ENCODE data around the gene RANBP17. TPM values are rescaled to one million over a fixed set of nuclear protein-coding genes. Genes with fewer than 3 reads are reported as not detected.

The RANBP17 gene
- total and polyA plus RNA-seq, 12 donors: 5.5 to 119 (median 22.2) TPM

GRCh38 chr5:170937072-170937471, 75.3 kb downstream of the RANBP17 start:
- TF ChIP-seq POLR2A (IDR thresholded peaks at IDR 0.05): no peak
- TF ChIP-seq CTCF (IDR thresholded peaks at IDR 0.05): no peak
- DNase-seq: no peak
- H3K4me3 ChIP-seq: no peak overlapping the region
- no peak overlapping the region for H3K27ac ChIP-seq
- intact Hi-C loops (cut with DNase I): no loop called here
- H3K9me3 ChIP-seq (replicated peaks in 1 of 3): no peaks in the 10 kb centered on the region
- no peaks in the 10 kb centered on the region for H3K36me3 ChIP-seq (replicated peaks in 1 of 2)
- no peaks in the 10 kb centered on the region for H3K27me3 ChIP-seq
- H3K4me1 ChIP-seq (replicated peaks in 1 of 2): no peaks in the 10 kb centered on the region

- Histone ChIP-seq H3K27me3 (no peaks in the 10 kb centered on the region), H3K36me3 (replicated peaks in 1 of 2) (no peaks in the 10 kb centered on the region), H3K27ac (no peak overlapping the region), H3K4me3 (no peak overlapping the region), H3K9me3 (replicated peaks in 1 of 3) (no peaks in the 10 kb centered on the region), H3K4me1 (replicated peaks in 1 of 2) (no peaks in the 10 kb centered on the region)
- 76 to 95% (median 82%) methylated on average over 5 of the region's 5 CpGs for WGBS, 4 donors
- intact Hi-C loops (cut with DNase I): no loop called here
- no peak for TF ChIP-seq CTCF (IDR thresholded peaks at IDR 0.05)
- TF ChIP-seq POLR2A (IDR thresholded peaks at IDR 0.05): no peak
- no peak for DNase-seq
Measured at GRCh38 chr5:170937914-170938313, 76.1 kb downstream of the RANBP17 start.

GRCh38 chr5:170939178-170939577, 77.4 kb downstream of the RANBP17 start:
- Histone ChIP-seq H3K27me3 (no peaks in the 10 kb centered on the region), H3K4me1 (replicated peaks in 1 of 2) (no peaks in the 10 kb centered on the region), H3K36me3 (replicated peaks in 1 of 2) (no peaks in the 10 kb centered on the region), H3K4me3 (no peak overlapping the region), H3K27ac (no peak overlapping the region), H3K9me3 (replicated peaks in 1 of 3) (no peaks in the 10 kb centered on the region)
- intact Hi-C loops (cut with DNase I): no loop called here
- WGBS, 4 donors: 71 to 97% (median 79%) methylated on average over 8 of the region's 8 CpGs
- TF ChIP-seq CTCF (IDR thresholded peaks at IDR 0.05) (no peak), POLR2A (IDR thresholded peaks at IDR 0.05) (no peak)
- DNase-seq: no peak

GRCh38 chr5:170941788-170942187, 80.0 kb downstream of the RANBP17 start:
- 95 to 97% (median 97%) methylated on average over 8 of the region's 8 CpGs for WGBS, 4 donors
- DNase-seq: no peak
- TF ChIP-seq CTCF (IDR thresholded peaks at IDR 0.05) (no peak), POLR2A (IDR thresholded peaks at IDR 0.05) (no peak)
- H3K4me1 ChIP-seq (replicated peaks in 1 of 2): no peaks in the 10 kb centered on the region
- H3K36me3 ChIP-seq (replicated peaks in 1 of 2): no peaks in the 10 kb centered on the region
- no peak overlapping the region for H3K4me3 ChIP-seq
- H3K9me3 ChIP-seq (replicated peaks in 1 of 3): no peaks in the 10 kb centered on the region
- no peaks in the 10 kb centered on the region for H3K27me3 ChIP-seq
- intact Hi-C loops (cut with DNase I): no loop called here
- H3K27ac ChIP-seq: no peak overlapping the region
